PC-3 (cell line): ENCODE results near the gene OSMR.

Source experiments
- EZH2 ChIP-seq: fragments of 300-600 bp; sonication (generic); IDR thresholded peaks from one replicate; pipeline ENCODE4 v1.6.1; 2017; ENCODE audit warnings: antibody characterized with exemption, mild to moderate bottlenecking, low read length; ENCODE audit not compliant: unreplicated experiment
- EZH2phosphoT487 ChIP-seq: fragments of 300-600 bp; sonication (generic); IDR thresholded peaks from 2 replicates; pipeline ENCODE4 v1.6.1; 2018; ENCODE audit warnings: mild to moderate bottlenecking, antibody characterized with exemption, low read length, borderline replicate concordance
- TF ChIP-seq, protein P1 (sequence below): fragments of 300-600 bp; sonication (generic); conservative IDR thresholded peaks from 2 replicates; pipeline ENCODE4 v1.5.1; 2017; ENCODE audit warnings: antibody characterized with exemption, low read depth, mild to moderate bottlenecking, low read length

DNA sequence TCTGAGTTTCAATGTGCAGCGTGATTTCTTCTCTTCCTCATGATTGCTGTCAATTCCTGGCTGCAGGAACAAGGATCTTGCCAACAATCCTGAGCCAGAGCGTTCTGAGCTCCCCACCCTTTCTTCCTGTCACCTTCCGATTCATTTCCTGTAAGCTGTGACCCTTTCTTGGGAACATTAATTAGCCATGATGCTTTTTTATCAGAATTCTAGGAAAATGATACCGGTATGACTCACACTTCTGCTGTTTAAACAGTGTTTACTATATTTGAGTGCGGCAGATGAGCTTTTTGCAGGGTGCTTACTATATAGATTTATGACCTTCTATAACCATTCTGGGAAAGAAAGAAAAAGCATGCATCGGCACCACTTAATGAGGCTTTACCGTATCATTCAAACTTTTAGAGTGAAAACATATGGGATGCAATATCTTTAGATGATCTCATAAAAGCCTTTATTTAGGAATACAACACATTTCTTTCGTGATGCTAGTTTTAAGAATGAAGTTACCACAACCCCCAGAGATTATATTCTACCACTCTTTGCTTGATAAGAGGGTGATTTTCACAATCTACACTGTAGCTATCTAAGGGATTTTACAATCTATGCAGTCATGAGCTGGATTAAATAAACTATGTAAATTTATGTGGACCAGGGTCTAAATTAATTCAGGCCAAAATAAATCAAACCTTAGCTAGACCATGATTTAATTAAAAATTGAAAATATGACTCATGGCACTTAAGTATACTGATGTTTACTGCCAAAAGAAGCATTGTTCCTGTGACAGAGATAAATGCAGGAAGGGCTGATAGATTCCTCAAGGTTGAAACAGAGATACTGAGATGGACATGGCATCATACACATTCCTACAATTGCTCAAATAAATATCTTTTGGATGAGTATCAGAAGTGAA, 38.0 kb upstream of the OSMR start:
- TF ChIP-seq EZH2 (no peak), EZH2phosphoT487 (no peak)
- TF ChIP-seq, protein P1, sequence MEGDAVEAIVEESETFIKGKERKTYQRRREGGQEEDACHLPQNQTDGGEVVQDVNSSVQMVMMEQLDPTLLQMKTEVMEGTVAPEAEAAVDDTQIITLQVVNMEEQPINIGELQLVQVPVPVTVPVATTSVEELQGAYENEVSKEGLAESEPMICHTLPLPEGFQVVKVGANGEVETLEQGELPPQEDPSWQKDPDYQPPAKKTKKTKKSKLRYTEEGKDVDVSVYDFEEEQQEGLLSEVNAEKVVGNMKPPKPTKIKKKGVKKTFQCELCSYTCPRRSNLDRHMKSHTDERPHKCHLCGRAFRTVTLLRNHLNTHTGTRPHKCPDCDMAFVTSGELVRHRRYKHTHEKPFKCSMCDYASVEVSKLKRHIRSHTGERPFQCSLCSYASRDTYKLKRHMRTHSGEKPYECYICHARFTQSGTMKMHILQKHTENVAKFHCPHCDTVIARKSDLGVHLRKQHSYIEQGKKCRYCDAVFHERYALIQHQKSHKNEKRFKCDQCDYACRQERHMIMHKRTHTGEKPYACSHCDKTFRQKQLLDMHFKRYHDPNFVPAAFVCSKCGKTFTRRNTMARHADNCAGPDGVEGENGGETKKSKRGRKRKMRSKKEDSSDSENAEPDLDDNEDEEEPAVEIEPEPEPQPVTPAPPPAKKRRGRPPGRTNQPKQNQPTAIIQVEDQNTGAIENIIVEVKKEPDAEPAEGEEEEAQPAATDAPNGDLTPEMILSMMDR, result no peak
